A673 (cell line): ENCODE data around the gene FCRL6. TPM values are rescaled to one million over a fixed set of nuclear protein-coding genes. Genes with fewer than 3 reads are reported as not detected.

Experiments
- BruUV-seq: library from RNA; stranded (reverse); fragments of 400-500 nt; replicated peaks from 2 replicates; lab custom pipeline; 2021; lab: Mats Ljungman, UMichigan
- CTCF ChIA-PET: fragments of 300-600 bp; sonication (Branson Sonifier 250); formaldehyde crosslinking; loops from one replicate; lab custom pipeline; 2022; ENCODE audit warnings: antibody characterized with exemption; lab: Charles Lee
- POLR2A ChIA-PET: fragments of 300-600 bp; sonication (Branson Sonifier 250); formaldehyde crosslinking; loops from one replicate; lab custom pipeline; 2022; ENCODE audit warnings: antibody characterized with exemption; ENCODE audit not compliant: low non-redundant PET; lab: Charles Lee
- DNase-seq: peaks from one replicate; pipeline ENCODE4 v3.0.0-alpha.2; 2015; ENCODE audit warnings: low spot score
- H3K27ac ChIP-seq: fragments of 200-600 bp; sonication (generic); 2 replicates; pipeline ENCODE4 v1.5.1; 2016; ENCODE audit warnings: mixed run types, low read depth, mild to moderate bottlenecking, mixed read lengths, antibody characterized with exemption, low read length; ENCODE audit not compliant: poor library complexity, severe bottlenecking
- H3K27me3 ChIP-seq: fragments of 200-600 bp; sonication (generic); replicated peaks from 2 replicates; pipeline ENCODE4 v1.6.1; 2017; ENCODE audit warnings: mixed run types, low read depth, mild to moderate bottlenecking, mixed read lengths, antibody characterized with exemption, low read length; ENCODE audit not compliant: insufficient read depth, poor library complexity
- H3K36me3 ChIP-seq: fragments of 200-600 bp; sonication (generic); 2 replicates; pipeline ENCODE4 v1.6.1; 2016; ENCODE audit warnings: mixed run types, mild to moderate bottlenecking, mixed read lengths, antibody characterized with exemption, low read length; ENCODE audit not compliant: insufficient read depth, poor library complexity, severe bottlenecking
- H3K4me1 ChIP-seq: fragments of 200-600 bp; sonication (generic); 2 replicates; pipeline ENCODE4 v1.6.1; 2017; ENCODE audit warnings: mixed run types, mild to moderate bottlenecking, mixed read lengths, antibody characterized with exemption, low read length; ENCODE audit not compliant: insufficient read depth, poor library complexity, severe bottlenecking
- H3K4me3 ChIP-seq: fragments of 200-600 bp; sonication (generic); 2 replicates; pipeline ENCODE4 v1.5.1; 2016; ENCODE audit warnings: low read depth, mixed run types, mild to moderate bottlenecking, mixed read lengths, low read length; ENCODE audit not compliant: poor library complexity, severe bottlenecking
- H3K9me3 ChIP-seq: fragments of 200-600 bp; sonication (generic); 2 replicates; pipeline ENCODE4 v1.6.1; 2016; ENCODE audit warnings: mixed run types, low read depth, mild to moderate bottlenecking, mixed read lengths, antibody characterized with exemption, low read length; ENCODE audit not compliant: poor library complexity, severe bottlenecking
- EZH2 ChIP-seq: fragments of 200-600 bp; sonication (generic); IDR thresholded peaks from 2 replicates; pipeline ENCODE4 v1.6.1; 2017; ENCODE audit warnings: borderline replicate concordance, low read depth, mild to moderate bottlenecking, mixed read lengths, antibody characterized with exemption, low read length; ENCODE audit not compliant: poor library complexity, severe bottlenecking
- intact Hi-C: fragments of 100-400 bp; cut with micrococcal nuclease; formaldehyde crosslinking; loops from one replicate; pipeline ENCODE4 v1.10.0; 2022; ENCODE audit not compliant: unreplicated experiment
- total RNA-seq: library from RNA; stranded (reverse); gene quantifications from 2 replicates; pipeline ENCODE4 v1.2.3, GENCODE V29; 2021
- TF ChIP-seq, protein P1 (sequence below): fragments of 300-800, 200-600 bp; sonication (generic); conservative IDR thresholded peaks from 2 replicates; pipeline ENCODE4 v1.5.1; 2017; ENCODE audit warnings: low read depth, mild to moderate bottlenecking, antibody characterized with exemption, low read length, moderate library complexity, mixed read lengths

FCRL6 gene
- total RNA-seq, 1 experiment from 2014 or later: 0.15 TPM

DNA sequence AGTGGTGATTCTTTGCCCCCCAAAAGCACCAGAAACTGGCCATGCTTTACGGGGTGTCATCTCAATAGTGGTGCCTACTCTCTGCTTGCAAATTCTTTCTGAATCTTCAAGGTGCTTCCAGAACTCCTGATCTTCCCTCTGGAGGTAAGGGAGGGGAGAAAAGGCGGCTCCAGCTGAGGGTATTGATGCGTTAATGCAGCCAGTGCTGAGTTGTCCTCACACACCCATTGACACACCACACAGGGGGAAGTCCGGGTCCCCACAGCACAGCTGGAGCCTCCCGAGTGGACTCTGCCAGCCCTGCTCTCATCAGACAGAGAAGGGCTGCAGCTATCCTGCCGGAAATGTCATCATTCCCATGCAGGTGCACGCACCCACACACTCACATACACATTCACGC, 59.1 kb downstream of the FCRL6 start:
- no peaks in the 10 kb centered on the region for H3K36me3 ChIP-seq
- H3K27ac ChIP-seq: no peak overlapping the region
- H3K4me1 ChIP-seq: no peaks in the 10 kb centered on the region
- CTCF ChIA-PET: no interaction called here
- no peaks in the 10 kb centered on the region for H3K9me3 ChIP-seq
- no peaks in the 10 kb centered on the region for H3K27me3 ChIP-seq
- POLR2A ChIA-PET: no interaction called here
- intact Hi-C loops: no loop called here
- BruUV-seq: no TSS peak
- no peak for DNase-seq
- TF ChIP-seq EZH2: no peak
- TF ChIP-seq, protein P1, sequence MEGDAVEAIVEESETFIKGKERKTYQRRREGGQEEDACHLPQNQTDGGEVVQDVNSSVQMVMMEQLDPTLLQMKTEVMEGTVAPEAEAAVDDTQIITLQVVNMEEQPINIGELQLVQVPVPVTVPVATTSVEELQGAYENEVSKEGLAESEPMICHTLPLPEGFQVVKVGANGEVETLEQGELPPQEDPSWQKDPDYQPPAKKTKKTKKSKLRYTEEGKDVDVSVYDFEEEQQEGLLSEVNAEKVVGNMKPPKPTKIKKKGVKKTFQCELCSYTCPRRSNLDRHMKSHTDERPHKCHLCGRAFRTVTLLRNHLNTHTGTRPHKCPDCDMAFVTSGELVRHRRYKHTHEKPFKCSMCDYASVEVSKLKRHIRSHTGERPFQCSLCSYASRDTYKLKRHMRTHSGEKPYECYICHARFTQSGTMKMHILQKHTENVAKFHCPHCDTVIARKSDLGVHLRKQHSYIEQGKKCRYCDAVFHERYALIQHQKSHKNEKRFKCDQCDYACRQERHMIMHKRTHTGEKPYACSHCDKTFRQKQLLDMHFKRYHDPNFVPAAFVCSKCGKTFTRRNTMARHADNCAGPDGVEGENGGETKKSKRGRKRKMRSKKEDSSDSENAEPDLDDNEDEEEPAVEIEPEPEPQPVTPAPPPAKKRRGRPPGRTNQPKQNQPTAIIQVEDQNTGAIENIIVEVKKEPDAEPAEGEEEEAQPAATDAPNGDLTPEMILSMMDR: no peak
- H3K4me3 ChIP-seq: no peak overlapping the region

DNA sequence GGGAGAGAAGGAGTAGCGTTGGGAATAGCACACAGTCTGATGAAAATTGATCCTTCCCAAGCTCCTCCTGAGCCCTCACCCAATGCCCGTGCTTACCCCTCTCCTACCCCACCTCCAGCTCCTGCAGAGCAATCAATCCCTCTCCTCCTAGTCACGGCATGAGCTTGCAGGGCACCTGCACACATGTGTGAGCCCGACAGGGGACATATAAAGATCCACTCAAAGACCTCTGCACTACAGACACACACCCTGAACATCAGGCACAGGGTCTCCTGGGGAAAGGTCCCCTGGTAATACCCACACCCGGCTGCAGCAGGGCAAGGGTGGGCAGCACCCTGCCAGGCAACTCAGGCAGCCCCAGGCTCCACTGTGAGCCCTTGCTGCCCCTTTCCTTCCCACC, 59.9 kb downstream of the FCRL6 start:
- DNase-seq: no peak
- TF ChIP-seq, protein P1: no peak
- TF ChIP-seq EZH2: no peak
- intact Hi-C loops: no loop called here
- H3K9me3 ChIP-seq: no peaks in the 10 kb centered on the region
- no peaks in the 10 kb centered on the region for H3K4me1 ChIP-seq
- no peak overlapping the region for H3K27ac ChIP-seq
- ChIA-PET CTCF (no interaction called here), POLR2A (no interaction called here)
- no peak overlapping the region for H3K4me3 ChIP-seq
- BruUV-seq: no TSS peak
- H3K27me3 ChIP-seq: no peaks in the 10 kb centered on the region
- H3K36me3 ChIP-seq: no peaks in the 10 kb centered on the region

DNA sequence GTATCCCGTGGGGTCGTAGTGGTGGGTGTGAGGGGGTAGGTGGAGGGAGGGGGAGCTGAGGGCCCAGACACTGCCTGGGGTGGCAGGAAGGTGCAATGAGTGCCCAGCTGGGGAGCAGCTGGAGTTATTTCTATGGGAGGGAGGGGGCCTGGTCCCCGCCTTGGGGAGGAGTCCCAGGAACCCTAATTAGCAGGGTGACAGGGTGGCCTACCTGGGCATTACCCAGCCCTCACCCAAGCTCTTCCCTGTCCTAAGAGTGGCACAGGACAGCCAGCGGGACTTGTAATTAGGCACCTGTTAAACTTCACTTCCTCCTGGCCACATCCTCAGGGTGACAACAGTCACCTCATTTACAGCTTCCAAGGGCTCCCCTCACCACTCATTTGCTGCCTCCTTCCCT, 60.4 kb downstream of the FCRL6 start, which contains the start of gene VSIG8:
Gene VSIG8, minus strand, starts transcription at position 101 of the 400 bp plus-strand sequence. CDS start 136 bp downstream, outside the sequence.
- intact Hi-C loops: no loop called here
- no peak within 1 kb of the TSS for H3K27ac ChIP-seq
- CTCF ChIA-PET: no interaction called here
- DNase-seq: no peak
- no peaks in the 10 kb centered on the region for H3K27me3 ChIP-seq
- no peaks in the 10 kb centered on the region for H3K9me3 ChIP-seq
- POLR2A ChIA-PET: no interaction called here
- TF ChIP-seq EZH2: no peak
- TF ChIP-seq, protein P1: no peak
- no peaks in the 10 kb centered on the region for H3K36me3 ChIP-seq
- no peak within 1 kb of the TSS for H3K4me3 ChIP-seq
- H3K4me1 ChIP-seq: no peaks in the 10 kb centered on the region
- BruUV-seq: no TSS peak
